Stimulated activated CD4-positive, alpha-beta T cell treated with anti-CD3 and anti-CD28 coated beads, Interleukin-1b, Interleukin-23, amount 100 ng/mL, for 48 hours (primary cell): ENCODE measurements around the gene CNIH2.

Source experiments
- DNase-seq: peaks from one replicate; pipeline ENCODE4 v3.0.0-alpha.2; 2020

The CNIH2 gene

GRCh38 chr11:66278363-66279091 lies 552 bp downstream of the CNIH2 start:
- no peak for DNase-seq

- DNase-seq = no peak
These were observed 1.2 kb downstream of the CNIH2 start for GRCh38 chr11:66279092-66279734.

GRCh38 chr11:66280428-66280827 lies 2.5 kb downstream of the CNIH2 start:
- no peak for DNase-seq

GRCh38 chr11:66281001-66281400 lies 3.0 kb downstream of the CNIH2 start:
- DNase-seq = no peak

GRCh38 chr11:66281776-66282467 lies 3.9 kb downstream of the CNIH2 start:
- DNase-seq = no peak

GRCh38 chr11:66282468-66283455 lies 4.8 kb downstream of the CNIH2 start:
- DNase-seq = peak; percentile 98

- no peak for DNase-seq
These were observed 5.6 kb downstream of the CNIH2 start for GRCh38 chr11:66283461-66284105.

GRCh38 chr11:66284526-66285078 lies 6.6 kb downstream of the CNIH2 start:
- no peak for DNase-seq

- no peak for DNase-seq
These were observed 7.4 kb downstream of the CNIH2 start for GRCh38 chr11:66285250-66285947.

- DNase-seq = no peak
These were observed 8.7 kb downstream of the CNIH2 start for GRCh38 chr11:66286699-66287098.

GRCh38 chr11:66287211-66287888 lies 9.4 kb downstream of the CNIH2 start:
- DNase-seq = no peak

GRCh38 chr11:66287889-66288670 lies 10.1 kb downstream of the CNIH2 start:
- DNase-seq = no peak

GRCh38 chr11:66288671-66289547 lies 10.9 kb downstream of the CNIH2 start, which contains the start of gene YIF1A:
YIF1A (minus strand) TSS chr11:66289143; CDS start chr11:66288985, 158 bp downstream.
- peak; percentile 99 for DNase-seq

GRCh38 chr11:66289548-66290329 lies 11.8 kb downstream of the CNIH2 start:
- peak; percentile 86 for DNase-seq

GRCh38 chr11:66290330-66290621 lies 12.3 kb downstream of the CNIH2 start:
- no peak for DNase-seq

- DNase-seq = no peak
These were observed 13.3 kb downstream of the CNIH2 start for GRCh38 chr11:66291303-66291705.

- DNase-seq = no peak
These were observed 13.9 kb downstream of the CNIH2 start, which contains the start of gene TMEM151A for GRCh38 chr11:66291706-66292542. TMEM151A (plus strand) TSS chr11:66291894; CDS start chr11:66292014, 120 bp downstream.
